Measurements from ENCODE around the gene MOGAT2. TPM values are rescaled to one million over a fixed set of nuclear protein-coding genes. Genes with fewer than 3 reads are reported as not detected.

MOGAT2 gene
- total RNA-seq, 1 donor from 2014 or later, result not detected

- Mint-ChIP-seq H3K9me3 (ENCODE audit: unreplicated experiment) (peaks cover 4% of the 10 kb centered on the region), H3K4me1 (ENCODE audit: unreplicated experiment) (peaks cover 5% of the 10 kb centered on the region), H3K27ac (ENCODE audit: unreplicated experiment) (no peak overlapping the region), H3K4me3 (ENCODE audit: unreplicated experiment) (no peak overlapping the region), H3K36me3 (ENCODE audit: unreplicated experiment) (no peaks in the 10 kb centered on the region), H3K27me3 (ENCODE audit: unreplicated experiment) (peaks cover 22% of the 10 kb centered on the region)
- TF ChIP-seq CTCF (IDR thresholded peaks at IDR 0.05), result peak; percentile 91
- no peak for DNase-seq (ENCODE audit: extremely low spot score, unreplicated experiment)
Observed at GRCh38 chr11:75706260-75706729, 11.3 kb upstream of the MOGAT2 start.

DNA sequence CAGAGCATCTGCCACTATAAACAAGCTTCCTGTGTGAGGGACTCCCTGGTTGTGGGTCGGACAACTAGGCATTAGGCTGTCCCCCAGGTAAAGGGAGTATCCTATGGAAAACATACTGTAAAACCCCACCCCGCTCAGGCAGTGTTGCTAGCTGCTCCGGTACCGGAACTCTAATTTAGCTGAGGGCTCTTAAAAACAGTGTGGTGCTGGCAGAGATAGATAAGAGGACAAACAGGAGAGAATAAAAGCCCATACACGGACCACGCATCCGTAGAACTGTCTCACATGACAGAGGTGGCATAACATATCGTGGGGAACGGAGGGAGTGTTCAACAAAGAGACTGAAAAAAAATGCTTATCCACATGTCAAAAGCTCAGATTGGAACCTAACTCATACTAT is 3.4 kb upstream of the MOGAT2 start:
- no peak overlapping the region for H3K4me3 Mint-ChIP-seq (ENCODE audit: unreplicated experiment)

DNA sequence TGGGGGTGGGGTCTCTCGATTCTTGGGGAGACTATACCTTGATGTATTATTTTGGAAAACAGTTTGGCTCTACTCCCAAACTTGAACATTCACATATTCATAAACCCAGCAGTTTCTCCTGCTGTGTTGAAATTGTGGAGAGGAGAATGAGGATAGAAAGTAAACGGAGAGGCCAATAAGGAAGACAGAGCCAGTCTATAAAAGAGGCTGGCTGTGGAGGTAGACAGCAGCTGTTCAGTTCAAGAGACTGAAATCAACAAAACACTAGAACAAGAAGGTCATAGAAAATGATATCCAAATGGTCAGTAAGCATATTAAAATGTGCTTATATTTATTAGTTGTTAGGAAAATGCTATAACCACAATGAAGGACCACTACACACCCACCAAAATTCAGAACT is 1.9 kb upstream of the MOGAT2 start:
- Mint-ChIP-seq H3K36me3 (ENCODE audit: unreplicated experiment) (no peaks in the 10 kb centered on the region), H3K4me1 (ENCODE audit: unreplicated experiment) (no peaks in the 10 kb centered on the region), H3K27me3 (ENCODE audit: unreplicated experiment) (peaks cover 50% of the 10 kb centered on the region), H3K27ac (ENCODE audit: unreplicated experiment) (no peak overlapping the region), H3K9me3 (ENCODE audit: unreplicated experiment) (no peaks in the 10 kb centered on the region), H3K4me3 (ENCODE audit: unreplicated experiment) (no peak overlapping the region)
- TF ChIP-seq CTCF (IDR thresholded peaks at IDR 0.05), result no peak
- no peak for DNase-seq (ENCODE audit: extremely low spot score, unreplicated experiment)

More for the DNA sequence above, 3.4 kb upstream of the MOGAT2 start:
- no peaks in the 10 kb centered on the region for H3K9me3 Mint-ChIP-seq (ENCODE audit: unreplicated experiment)
- no peak for TF ChIP-seq CTCF (IDR thresholded peaks at IDR 0.05)
- peaks cover 60% of the 10 kb centered on the region for H3K27me3 Mint-ChIP-seq (ENCODE audit: unreplicated experiment)
- H3K4me1 Mint-ChIP-seq (ENCODE audit: unreplicated experiment), result no peaks in the 10 kb centered on the region
- DNase-seq (ENCODE audit: extremely low spot score, unreplicated experiment), result no peak
- no peak overlapping the region for H3K27ac Mint-ChIP-seq (ENCODE audit: unreplicated experiment)
- H3K36me3 Mint-ChIP-seq (ENCODE audit: unreplicated experiment), result no peaks in the 10 kb centered on the region

GRCh38 chr11:75716659-75717058 is 979 bp upstream of the MOGAT2 start:
- Mint-ChIP-seq H3K9me3 (ENCODE audit: unreplicated experiment) (no peaks in the 10 kb centered on the region), H3K27me3 (ENCODE audit: unreplicated experiment) (peaks cover 42% of the 10 kb centered on the region), H3K27ac (ENCODE audit: unreplicated experiment) (no peak overlapping the region), H3K36me3 (ENCODE audit: unreplicated experiment) (no peaks in the 10 kb centered on the region), H3K4me3 (ENCODE audit: unreplicated experiment) (no peak overlapping the region), H3K4me1 (ENCODE audit: unreplicated experiment) (no peaks in the 10 kb centered on the region)
- no peak for DNase-seq (ENCODE audit: extremely low spot score, unreplicated experiment)
- TF ChIP-seq CTCF (IDR thresholded peaks at IDR 0.05), result no peak

DNA sequence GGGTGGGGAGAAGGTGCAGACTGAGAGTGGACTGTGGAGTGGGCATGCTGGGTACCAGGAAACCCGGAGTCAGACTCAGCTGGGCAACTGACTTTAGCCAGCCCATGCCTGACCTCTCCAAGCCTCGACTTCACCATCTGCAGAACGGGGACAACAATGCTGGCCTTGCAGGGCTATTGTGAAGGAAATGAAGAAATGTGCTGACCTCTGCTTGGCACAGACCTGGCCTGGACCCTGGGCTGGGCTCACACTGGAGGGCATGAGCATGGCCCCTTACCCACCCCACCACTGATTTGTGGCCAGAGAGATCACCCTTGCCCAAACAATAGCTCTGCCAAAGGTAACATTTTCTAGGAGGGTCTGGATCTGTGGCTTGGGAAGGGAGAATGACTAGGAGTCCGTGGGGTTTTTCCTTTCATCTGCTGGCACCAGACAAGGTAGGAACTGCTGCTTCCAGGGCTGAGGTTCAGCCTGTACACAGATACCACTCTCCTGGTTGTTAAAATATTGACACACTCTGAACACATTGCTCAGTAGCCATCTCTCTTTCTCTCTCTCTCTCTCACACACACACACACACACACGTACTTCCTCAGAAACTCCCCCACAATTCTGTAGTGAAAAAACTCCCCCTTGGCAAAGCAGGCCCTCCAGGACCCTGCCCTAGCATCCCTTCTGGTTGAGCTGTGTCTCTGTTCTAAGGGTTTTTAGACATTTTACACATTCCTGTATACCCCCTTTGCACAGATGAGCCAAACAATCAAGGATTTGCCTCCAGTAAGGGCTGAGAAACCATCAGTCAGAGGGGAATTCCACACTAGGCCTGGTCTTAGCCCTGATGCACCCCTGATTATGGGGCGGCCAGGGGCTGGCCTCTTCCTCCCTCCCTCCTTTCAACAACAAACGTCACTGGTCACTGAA is 1.0 kb downstream of the MOGAT2 start:
- H3K4me3 Mint-ChIP-seq (ENCODE audit: unreplicated experiment), result no peak overlapping the region
- no peaks in the 10 kb centered on the region for H3K36me3 Mint-ChIP-seq (ENCODE audit: unreplicated experiment)
- peaks cover 32% of the 10 kb centered on the region for H3K27me3 Mint-ChIP-seq (ENCODE audit: unreplicated experiment)
- H3K27ac Mint-ChIP-seq (ENCODE audit: unreplicated experiment), result no peak overlapping the region
- H3K9me3 Mint-ChIP-seq (ENCODE audit: unreplicated experiment), result no peaks in the 10 kb centered on the region
- TF ChIP-seq CTCF (IDR thresholded peaks at IDR 0.05), result no peak
- H3K4me1 Mint-ChIP-seq (ENCODE audit: unreplicated experiment), result no peaks in the 10 kb centered on the region
- no peak for DNase-seq (ENCODE audit: extremely low spot score, unreplicated experiment)

Measured in osteocyte (in vitro differentiated cells).